Nephron progenitor cell (in vitro differentiated cells): ENCODE results near the gene HSP90AB1.

Experiments used
- DNase-seq: peaks from one replicate; pipeline ENCODE4 v3.0.0; 2021
- H3K27ac Mint-ChIP-seq: 2 replicates; pipeline ENCODE4 v1.8.0; 2021; ENCODE audit warnings: mild to moderate bottlenecking, moderate library complexity, mixed read lengths
- H3K27me3 Mint-ChIP-seq: 2 replicates; pipeline ENCODE4 v1.8.0; 2021; ENCODE audit warnings: mild to moderate bottlenecking, low read depth, mixed read lengths; ENCODE audit not compliant: poor library complexity
- H3K36me3 Mint-ChIP-seq: 2 replicates; pipeline ENCODE4 v1.8.0; 2021; ENCODE audit warnings: low read depth, mixed read lengths
- H3K4me1 Mint-ChIP-seq: 2 replicates; pipeline ENCODE4 v1.8.0; 2021; ENCODE audit warnings: mixed read lengths
- H3K4me3 Mint-ChIP-seq: 2 replicates; pipeline ENCODE4 v1.8.0; 2021; ENCODE audit warnings: mild to moderate bottlenecking, moderate library complexity, mixed read lengths
- H3K9me3 Mint-ChIP-seq: 2 replicates; pipeline ENCODE4 v1.8.0; 2021; ENCODE audit warnings: mild to moderate bottlenecking, moderate library complexity, mixed read lengths
- TF ChIP-seq, protein P1 (sequence below): fragments of 200-600 bp; sonication (generic); IDR thresholded peaks from 2 replicates; pipeline ENCODE4 v1.5.0; 2021; ENCODE audit warnings: antibody characterized with exemption

Gene HSP90AB1

DNA sequence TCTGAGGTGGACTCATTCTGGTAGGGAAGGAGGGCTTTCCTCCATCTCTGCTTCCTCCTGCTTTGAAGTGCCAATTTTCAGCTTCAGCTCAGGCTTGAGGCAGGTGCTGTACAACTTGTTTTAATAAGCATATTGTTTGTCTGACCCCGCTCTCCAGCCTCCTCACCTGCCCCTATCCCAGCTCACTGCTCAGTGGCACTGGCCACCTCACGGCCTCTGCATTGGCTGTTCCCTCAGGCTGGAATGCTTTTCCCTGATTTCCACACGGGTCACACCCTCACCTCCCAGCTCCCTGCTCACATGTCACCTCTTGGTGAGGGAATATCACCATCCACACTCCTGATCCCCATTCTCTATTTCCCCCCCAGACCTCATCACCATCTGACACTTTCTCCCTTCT is 52.0 kb downstream of the HSP90AB1 start:
- no peak for DNase-seq
- Mint-ChIP-seq H3K9me3 (no peaks in the 10 kb centered on the region), H3K36me3 (peaks cover 43% of the 10 kb centered on the region), H3K4me3 (peak overlapping the region; percentile 27), H3K27ac (no peak overlapping the region), H3K4me1 (peaks cover 7% of the 10 kb centered on the region), H3K27me3 (peaks cover 54% of the 10 kb centered on the region)
- TF ChIP-seq, protein P1, sequence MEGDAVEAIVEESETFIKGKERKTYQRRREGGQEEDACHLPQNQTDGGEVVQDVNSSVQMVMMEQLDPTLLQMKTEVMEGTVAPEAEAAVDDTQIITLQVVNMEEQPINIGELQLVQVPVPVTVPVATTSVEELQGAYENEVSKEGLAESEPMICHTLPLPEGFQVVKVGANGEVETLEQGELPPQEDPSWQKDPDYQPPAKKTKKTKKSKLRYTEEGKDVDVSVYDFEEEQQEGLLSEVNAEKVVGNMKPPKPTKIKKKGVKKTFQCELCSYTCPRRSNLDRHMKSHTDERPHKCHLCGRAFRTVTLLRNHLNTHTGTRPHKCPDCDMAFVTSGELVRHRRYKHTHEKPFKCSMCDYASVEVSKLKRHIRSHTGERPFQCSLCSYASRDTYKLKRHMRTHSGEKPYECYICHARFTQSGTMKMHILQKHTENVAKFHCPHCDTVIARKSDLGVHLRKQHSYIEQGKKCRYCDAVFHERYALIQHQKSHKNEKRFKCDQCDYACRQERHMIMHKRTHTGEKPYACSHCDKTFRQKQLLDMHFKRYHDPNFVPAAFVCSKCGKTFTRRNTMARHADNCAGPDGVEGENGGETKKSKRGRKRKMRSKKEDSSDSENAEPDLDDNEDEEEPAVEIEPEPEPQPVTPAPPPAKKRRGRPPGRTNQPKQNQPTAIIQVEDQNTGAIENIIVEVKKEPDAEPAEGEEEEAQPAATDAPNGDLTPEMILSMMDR = no peak

- peaks cover 40% of the 10 kb centered on the region for H3K27me3 Mint-ChIP-seq
- no peak overlapping the region for H3K4me3 Mint-ChIP-seq
- peaks cover 44% of the 10 kb centered on the region for H3K36me3 Mint-ChIP-seq
- peaks cover 13% of the 10 kb centered on the region for H3K4me1 Mint-ChIP-seq
- H3K9me3 Mint-ChIP-seq = no peaks in the 10 kb centered on the region
- H3K27ac Mint-ChIP-seq = no peak overlapping the region
- no peak for DNase-seq
- TF ChIP-seq, protein P1 = no peak
Measured at GRCh38 chr6:44300292-44300823, 53.5 kb downstream of the HSP90AB1 start.

DNA sequence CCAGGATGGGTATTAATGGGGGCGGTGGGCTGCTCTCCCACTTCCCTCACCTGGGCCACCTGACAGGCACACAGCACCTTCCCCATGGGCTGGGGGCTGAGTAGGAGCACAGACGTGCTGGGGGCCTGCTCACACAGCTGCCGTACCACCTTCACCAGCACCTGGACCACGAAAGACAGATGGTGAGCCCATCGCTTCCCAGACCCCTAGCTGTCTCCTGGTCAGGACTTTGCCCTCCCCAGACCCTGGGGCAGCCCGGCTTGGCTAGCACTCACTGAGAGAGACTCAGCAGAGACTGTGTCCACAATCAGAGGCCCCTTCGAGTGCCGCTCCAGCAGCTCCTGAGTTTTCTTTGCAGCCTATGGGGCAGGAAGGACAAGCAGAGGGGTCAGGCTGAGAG is 54.2 kb downstream of the HSP90AB1 start:
- H3K4me1 Mint-ChIP-seq = peaks cover 20% of the 10 kb centered on the region
- H3K36me3 Mint-ChIP-seq = peaks cover 49% of the 10 kb centered on the region

DNA sequence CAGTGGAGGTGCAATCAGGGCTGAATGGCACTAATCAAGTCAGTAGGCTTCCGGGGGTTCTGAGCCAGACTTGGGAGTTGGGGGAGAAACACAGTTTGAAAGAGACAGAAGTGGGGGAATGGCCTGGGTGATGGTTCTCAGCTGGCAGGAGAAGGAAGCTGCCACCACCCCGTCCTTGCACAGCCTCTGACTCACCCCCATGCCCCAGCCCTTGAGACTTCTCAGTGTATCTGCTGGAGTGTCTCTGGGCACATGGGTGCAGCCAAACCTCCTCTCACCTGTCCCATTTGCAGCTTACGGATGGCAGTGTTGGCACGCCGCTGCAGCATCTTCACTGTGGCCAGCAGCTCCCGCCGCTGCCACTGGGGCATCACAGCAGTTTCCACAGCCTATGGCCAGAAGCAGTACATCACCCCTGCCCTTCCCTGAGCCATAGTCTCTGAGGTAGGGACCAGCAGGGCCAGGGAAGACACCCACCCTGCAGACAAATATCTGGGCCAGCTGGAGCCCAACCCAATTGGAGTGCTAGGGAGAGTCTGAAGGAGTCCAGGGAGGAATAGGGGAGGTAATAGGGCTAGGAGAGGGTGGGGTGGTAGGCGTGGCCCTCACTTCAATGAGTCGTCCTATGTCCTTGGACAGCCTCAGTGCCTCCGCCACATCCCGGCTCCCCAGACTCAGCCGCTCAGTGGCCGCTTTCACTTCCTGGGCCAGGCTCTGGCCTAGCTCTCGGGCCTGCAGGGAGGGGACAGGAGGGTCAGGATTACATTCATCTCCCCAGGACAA is 55.1 kb downstream of the HSP90AB1 start:
- Mint-ChIP-seq H3K27me3 (peaks cover 24% of the 10 kb centered on the region), H3K4me1 (peaks cover 20% of the 10 kb centered on the region), H3K4me3 (no peak overlapping the region), H3K9me3 (no peaks in the 10 kb centered on the region), H3K27ac (no peak overlapping the region), H3K36me3 (peaks cover 49% of the 10 kb centered on the region)
- DNase-seq = no peak
- TF ChIP-seq, protein P1 = no peak

More for the DNA sequence above, 54.2 kb downstream of the HSP90AB1 start:
- Mint-ChIP-seq H3K4me3 (no peak overlapping the region), H3K27ac (no peak overlapping the region), H3K27me3 (peaks cover 33% of the 10 kb centered on the region), H3K9me3 (no peaks in the 10 kb centered on the region)
- no peak for DNase-seq
- TF ChIP-seq, protein P1 = no peak

DNA sequence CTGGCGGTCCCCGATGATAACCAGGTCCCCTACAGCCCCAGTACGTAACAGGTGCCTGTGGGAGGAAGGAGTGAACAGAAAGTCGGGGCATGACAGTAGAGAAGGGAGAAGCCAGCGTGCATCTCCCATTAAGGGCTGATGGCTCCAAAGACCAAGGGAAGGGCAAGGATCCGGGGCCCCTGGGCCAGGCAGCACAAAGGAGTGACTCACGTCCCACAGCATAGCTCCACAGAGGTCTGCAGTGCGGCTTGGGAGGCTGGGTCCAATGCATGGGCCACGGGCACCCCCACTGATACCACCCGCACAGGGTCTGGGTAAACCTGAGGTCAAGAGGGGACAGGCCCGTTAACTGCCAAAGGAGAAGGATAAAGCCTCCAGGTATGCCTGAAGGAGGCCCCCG is 56.0 kb downstream of the HSP90AB1 start:
- no peak for DNase-seq
- Mint-ChIP-seq H3K27ac (no peak overlapping the region), H3K9me3 (no peaks in the 10 kb centered on the region), H3K36me3 (peaks cover 51% of the 10 kb centered on the region), H3K4me3 (no peak overlapping the region), H3K4me1 (peaks cover 17% of the 10 kb centered on the region), H3K27me3 (peaks cover 19% of the 10 kb centered on the region)
- TF ChIP-seq, protein P1 = no peak
